Peyer's patch (tissue), 4 donors: ENCODE results near the gene FOXL2NB.

Experiments
- CTCF ChIP-seq, 6 experiments: fragments of 450-650 bp in 4 of 6; fragments of 200-600 bp in 2 of 6; sonication (generic) in 1 of 6; IDR thresholded peaks; one replicate each; pipeline ENCODE4 v1.5.1; 2017 to 2019; ENCODE audit warnings: antibody characterized with exemption in 6 of 6, mild to moderate bottlenecking in 3 of 6, moderate library complexity in 1 of 6
- POLR2A ChIP-seq, 2 donors: fragments of 450-650 bp; IDR thresholded peaks; one replicate each; pipeline ENCODE4 v1.5.1; 2017; ENCODE audit warnings: antibody characterized with exemption in 2 of 2, mild to moderate bottlenecking in 2 of 2, moderate library complexity in 2 of 2

DNA sequence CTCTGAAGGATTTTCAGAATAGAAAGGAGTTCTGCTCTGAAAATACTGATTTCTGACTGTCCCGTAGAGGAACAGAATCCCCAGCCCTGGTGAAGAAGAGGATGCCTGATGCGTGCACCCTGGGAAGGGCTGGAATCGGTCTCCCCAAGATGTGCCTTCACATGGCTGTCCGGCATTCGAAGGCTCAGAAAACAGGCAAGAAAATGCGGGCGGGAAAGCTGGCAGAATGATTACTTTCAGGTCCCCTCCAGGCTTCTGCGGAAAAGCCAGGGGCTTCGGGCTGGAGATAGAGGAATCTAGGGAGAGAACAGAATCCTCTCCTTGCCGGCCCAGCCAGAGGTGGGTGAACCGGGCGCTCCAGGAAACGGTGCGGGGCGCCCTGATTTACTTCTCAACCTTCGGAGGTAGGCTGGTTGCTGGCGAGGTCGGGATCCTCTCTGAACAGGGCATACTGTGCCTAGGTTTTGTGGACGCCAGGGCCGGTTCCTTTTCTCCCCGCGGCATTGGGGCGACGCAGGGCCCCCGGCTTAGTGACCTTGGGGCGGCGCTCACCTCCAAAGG, 2.5 kb downstream of the FOXL2NB start:
- TF ChIP-seq CTCF (IDR thresholded peaks at IDR 0.05) (no peak), POLR2A (IDR thresholded peaks at IDR 0.05) (no peak)
